K562 (cell line): ENCODE measurements around the gene FTO. TPM values are rescaled to one million over a fixed set of nuclear protein-coding genes. Genes with fewer than 3 reads are reported as not detected.

Experiments
- ATAC-seq: fragments of 200-7000 bp; cut with Tn5 transposase; 3 replicates; pipeline ENCODE4 v1.9.1; 2020; ENCODE audit warnings: moderate library complexity
- BruUV-seq: library from RNA; stranded (reverse); fragments of 400-500 nt; replicated peaks from 2 replicates; lab custom pipeline; 2021; lab: Mats Ljungman, UMichigan
- CTCF ChIA-PET: fragments of 300-600 bp; formaldehyde crosslinking; extraction: SDS; loops from one replicate; lab custom pipeline; 2021; ENCODE audit warnings: low intra/inter-chr PET ratio; lab: Yijun Ruan, JAX
- POLR2A ChIA-PET: fragments of 300-600, 350-650 bp; sonication (Branson Sonifier 250); formaldehyde crosslinking; extraction: SDS; loops from one replicate; lab custom pipeline; 2021; ENCODE audit warnings: antibody characterized with exemption, inconsistent platforms; lab: Yijun Ruan, JAX
- DNase-seq, 4 experiments: peaks; one replicate each; pipeline versions ENCODE4 v3.0.0 to v3.0.0-alpha.2; 2011 to 2018; ENCODE audit warnings: low spot score in 3 of 4, mixed read lengths in 3 of 4; ENCODE audit errors: extremely low read depth in 1 of 4
- FAIRE-seq: peaks from 2 replicates; lab custom pipeline; 2011; peaks lifted over from hg19 to GRCh38; lab: Jason Lieb, UNC
- H2AFZ ChIP-seq: 2 replicates; pipeline ENCODE4 v1.6.0; 2011; ENCODE audit warnings: low read depth, low read length, control low read depth, inconsistent platforms
- H3K27ac ChIP-seq: fragments of 200-600 bp; 3 replicates; pipeline ENCODE4 v1.8.0; 2011; ENCODE audit warnings: low read depth, mild to moderate bottlenecking, control low read depth, inconsistent platforms, low read length, moderate library complexity, mixed read lengths; ENCODE audit errors: extremely low read depth
- H3K27me3 ChIP-seq, 2 experiments: fragments of 300-600 bp in 1 of 2; 2 replicates in 1 of 2; 3 replicates in 1 of 2; pipeline versions ENCODE4 v1.6.0 to v1.8.0; 2011; ENCODE audit warnings: inconsistent platforms in 2 of 2, low read length in 2 of 2, mild to moderate bottlenecking in 1 of 2, mixed read lengths in 1 of 2, moderate library complexity in 1 of 2; ENCODE audit not compliant: control insufficient read depth in 2 of 2, insufficient read depth in 2 of 2
- H3K36me3 ChIP-seq: fragments of 300-600 bp; 3 replicates; pipeline ENCODE4 v1.8.0; 2011; ENCODE audit warnings: mild to moderate bottlenecking, low read length, inconsistent platforms; ENCODE audit not compliant: control insufficient read depth, insufficient read depth
- H3K4me1 ChIP-seq, 2 experiments: fragments of 200-600 bp in 1 of 2; replicated peaks in 1 of 2; 2 replicates in 1 of 2; 3 replicates in 1 of 2; pipeline versions ENCODE4 v1.5.1 to v1.8.0; 2011; ENCODE audit warnings: inconsistent platforms in 2 of 2, low read length in 2 of 2, mild to moderate bottlenecking in 1 of 2, mixed read lengths in 1 of 2, moderate library complexity in 1 of 2; ENCODE audit not compliant: control insufficient read depth in 2 of 2, insufficient read depth in 2 of 2
- H3K4me2 ChIP-seq: 2 replicates; pipeline ENCODE4 v1.6.1; 2011; ENCODE audit warnings: low read length, control low read depth, inconsistent platforms, mixed read lengths; ENCODE audit not compliant: insufficient read depth
- H3K4me3 ChIP-seq: fragments of 200-600 bp; sonication (generic), shearing (Covaris generic); 2 replicates; pipeline ENCODE4 v1.5.1; 2016; ENCODE audit warnings: control low read depth, inconsistent platforms
- H3K79me2 ChIP-seq: fragments of 200-600 bp; 3 replicates; pipeline ENCODE4 v1.8.0; 2011; ENCODE audit warnings: low read length, inconsistent platforms; ENCODE audit not compliant: control insufficient read depth, insufficient read depth
- H3K9ac ChIP-seq, 2 experiments: 2 replicates each; pipeline versions ENCODE4 v1.6.0 to v1.6.1; 2011; ENCODE audit warnings: low read depth in 2 of 2, low read length in 2 of 2, control low read depth in 1 of 2, inconsistent platforms in 1 of 2, mild to moderate bottlenecking in 1 of 2, mixed read lengths in 1 of 2; ENCODE audit not compliant: insufficient read depth in 1 of 2
- H3K9me1 ChIP-seq: one replicate; pipeline ENCODE4 v1.6.0; 2011; ENCODE audit warnings: inconsistent platforms, mild to moderate bottlenecking, low read length, moderate library complexity; ENCODE audit not compliant: control insufficient read depth, insufficient read depth
- H3K9me3 ChIP-seq: replicated peaks from 2 replicates; pipeline ENCODE4 v1.5.1; 2011; ENCODE audit warnings: low read depth, low read length, inconsistent platforms; ENCODE audit not compliant: control insufficient read depth, insufficient read depth
- H4K20me1 ChIP-seq: replicated peaks from 2 replicates; pipeline ENCODE4 v1.6.1; 2011; ENCODE audit warnings: low read length, inconsistent platforms, mixed read lengths; ENCODE audit not compliant: control insufficient read depth, insufficient read depth
- GABPA ChIP-seq: fragments of 200-800 bp; sonication (Bioruptor generic); conservative IDR thresholded peaks from 2 replicates; pipeline ENCODE4 v1.6.1; 2016; ENCODE audit warnings: low read depth, missing genetic modification characterization, missing compliant biosample characterization
- NCOA2 ChIP-seq, 2 experiments: fragments of 450-650 bp; IDR thresholded peaks; 2 replicates each; pipeline ENCODE4 v1.6.1; 2018; ENCODE audit warnings: mild to moderate bottlenecking in 2 of 2, moderate library complexity in 1 of 2; ENCODE audit not compliant: partially characterized antibody in 2 of 2
- PTRF ChIP-seq: fragments of 450-650 bp; IDR thresholded peaks from 2 replicates; pipeline ENCODE4 v1.6.1; 2016; ENCODE audit warnings: mild to moderate bottlenecking, missing genetic modification characterization, missing compliant biosample characterization
- RBM17 ChIP-seq: fragments of 200-400 bp; formaldehyde crosslinking; IDR thresholded peaks from 2 replicates; pipeline ENCODE4 v1.6.1; 2017; ENCODE audit warnings: low read depth, mild to moderate bottlenecking, low read length, borderline replicate concordance
- TRIM28 ChIP-seq: fragments of 450-650 bp; IDR thresholded peaks from 2 replicates; pipeline ENCODE4 v1.6.1; 2017
- XRCC4 ChIP-seq: IDR thresholded peaks from one replicate; pipeline ENCODE4 v1.6.1; 2011; ENCODE audit not compliant: insufficient read depth, insufficient read length; ENCODE audit errors: extremely low read depth
- ZFP30 ChIP-seq: fragments of 250-450 bp; sonication (Bioruptor Pico); IDR thresholded peaks from 2 replicates; pipeline ENCODE4 v1.8.0; 2022; ENCODE audit warnings: moderate library complexity, mild to moderate bottlenecking, inconsistent platforms, borderline replicate concordance
- ZNF175 ChIP-seq: fragments of 200-800 bp; sonication (Bioruptor generic); IDR thresholded peaks from 2 replicates; pipeline ENCODE4 v1.6.1; 2016; ENCODE audit warnings: low read depth, mild to moderate bottlenecking, missing genetic modification characterization, missing compliant biosample characterization
- ZNF3 ChIP-seq: fragments of 250-450 bp; sonication (Bioruptor Pico); IDR thresholded peaks from 2 replicates; pipeline ENCODE4 v1.5.0; 2021; ENCODE audit warnings: mild to moderate bottlenecking, moderate library complexity
- ZNF717 ChIP-seq: fragments of 250-450 bp; sonication (Bioruptor Pico); IDR thresholded peaks from 2 replicates; pipeline ENCODE4 v1.5.0; 2021
- WGBS: fragments of 100-300 bp; shearing (Covaris generic); methylation state at CpG from one replicate; pipeline ENCODE4 v1.1.6; 2016; ENCODE audit warnings: low coverage, mixed read lengths; ENCODE audit not compliant: insufficient coverage; ENCODE audit errors: missing lambda C conversion rate; 5-methylcytosine and 5-hydroxymethylcytosine counted together
- in situ Hi-C: fragments of 300-500 bp; cut with MboI; formaldehyde crosslinking; loops from 4 replicates; pipeline ENCODE4 v1.15.0; 2018; ENCODE audit warnings: inconsistent platforms, mixed read lengths
- intact Hi-C: fragments of 100-400 bp; cut with micrococcal nuclease; formaldehyde crosslinking; loops from 2 replicates; pipeline ENCODE4 v1.14.2; 2022
- polyA plus RNA-seq, 8 experiments: library from polyadenylated mRNA; depleted of rRNA in 4 of 8; stranded (reverse) in 5 of 8; unstranded in 3 of 8; fragments of >200 nt; fragmentation: Nextera tagmentation in 2 of 8; fragmentation: Illumina TruSeq in 1 of 8; extraction: Ambion mirVana in 2 of 8; extraction: Trizol in 1 of 8; gene quantifications; 2 replicates each; pipeline versions ENCODE4 v1.2.1 to v1.2.3, GENCODE V29; 2011 to 2014; ENCODE audit warnings: inconsistent platforms in 1 of 8, missing spikeins in 1 of 8
- total RNA-seq, 7 experiments: library from RNA; depleted of rRNA in 6 of 7; stranded (reverse); fragments of >200 nt in 6 of 7; fragmentation: Illumina TruSeq in 2 of 7; extraction: Trizol in 2 of 7; gene quantifications; 2 replicates each; pipeline versions ENCODE4 v1.2.1 to v1.2.3, GENCODE V29; 2011 to 2021; ENCODE audit warnings: low replicate concordance in 1 of 7
- TF ChIP-seq, protein P1 (sequence below): fragments of 250-450 bp; sonication (Bioruptor Pico); IDR thresholded peaks from 2 replicates; pipeline ENCODE4 v1.8.0; 2021; ENCODE audit warnings: moderate library complexity, mild to moderate bottlenecking, inconsistent platforms
- TF ChIP-seq, protein P2 (sequence below): fragments of 250-450 bp; sonication (Bioruptor Pico); IDR thresholded peaks from 2 replicates; pipeline ENCODE4 v1.4.0; 2020

Gene FTO
- total and polyA plus RNA-seq, 9 of the 15 experiments (the other 6 are each of a cell fraction or from before 2014, with no cell fraction given), result 11.3 to 27.7 (median 25.5) TPM

DNA sequence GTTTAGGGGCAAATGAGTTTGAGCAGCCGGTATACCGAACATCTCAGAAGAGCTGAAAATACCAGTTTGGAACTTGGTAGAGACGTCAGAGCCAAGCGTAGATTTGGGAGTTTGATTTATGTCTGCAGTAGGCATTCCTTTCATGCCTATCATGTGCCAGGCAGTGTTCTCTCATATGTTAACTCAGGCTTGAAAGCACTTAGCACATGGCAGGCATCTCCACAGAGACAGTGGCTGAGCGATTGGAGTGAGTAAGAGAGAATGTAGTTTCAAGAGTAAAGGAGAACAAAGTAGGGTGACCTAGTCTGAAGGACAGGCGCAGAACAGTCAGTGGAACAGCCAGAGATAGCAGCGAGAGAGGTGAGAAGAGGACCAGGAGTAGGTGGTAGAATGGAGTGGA is 207.0 kb downstream of the FTO start:
- no peak for DNase-seq
- Histone ChIP-seq H3K36me3 (no peaks in the 10 kb centered on the region), H3K4me2 (no peak overlapping the region), H3K27ac (no peak overlapping the region), H3K4me3 (no peak overlapping the region), H2AFZ (no peak overlapping the region), H3K9me1 (no peaks in the 10 kb centered on the region), H3K4me1 (no peaks in the 10 kb centered on the region), H3K79me2 (no peaks in the 10 kb centered on the region), H3K27me3 (no peaks in the 10 kb centered on the region; a peak in 1 of 5 replicates), H4K20me1 (no peaks in the 10 kb centered on the region), H3K9ac (no peak overlapping the region), H3K9me3 (no peaks in the 10 kb centered on the region)
- ATAC-seq, result no peak
- FAIRE-seq, result no peak
- TF ChIP-seq, protein P1, sequence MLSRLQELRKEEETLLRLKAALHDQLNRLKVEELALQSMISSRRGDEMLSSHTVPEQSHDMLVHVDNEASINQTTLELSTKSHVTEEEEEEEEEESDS (CRISPR knock-in tag), result no peak
- TF ChIP-seq ZNF717 (CRISPR knock-in tag), result no peak
- CTCF ChIA-PET, result no interaction called here
- POLR2A ChIA-PET, result no interaction called here
- no TSS peak for BruUV-seq
- intact Hi-C loops (no loop called here), in situ Hi-C loops (no loop called here)
- WGBS, result 41% methylated on average over 7 of the region's 7 CpGs

DNA sequence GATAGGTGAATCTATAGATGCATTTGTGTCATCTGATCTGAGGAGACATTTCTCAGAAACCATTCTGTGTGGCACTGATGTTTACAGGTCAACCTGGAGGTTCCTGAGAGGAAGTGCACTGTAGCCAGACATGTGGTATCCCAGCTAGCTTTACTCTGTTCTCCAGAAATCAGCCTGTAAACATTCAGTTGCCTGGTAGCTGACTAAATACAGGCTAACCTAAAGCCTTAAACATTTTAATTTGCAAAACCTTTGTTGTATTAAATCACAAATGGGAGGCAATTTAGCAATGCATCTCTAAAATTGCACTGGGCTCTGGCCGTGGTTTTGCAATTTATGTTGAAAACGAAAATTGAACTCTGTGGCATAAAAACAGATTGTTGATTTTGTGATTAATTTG is 207.6 kb downstream of the FTO start:
- intact Hi-C loops, result no loop called here
- Histone ChIP-seq H3K9me3 (no peaks in the 10 kb centered on the region), H2AFZ (no peak overlapping the region), H3K9me1 (no peaks in the 10 kb centered on the region), H3K36me3 (no peaks in the 10 kb centered on the region), H3K27me3 (no peaks in the 10 kb centered on the region; a peak in 1 of 5 replicates), H3K4me1 (no peaks in the 10 kb centered on the region), H3K27ac (no peak overlapping the region), H3K79me2 (no peaks in the 10 kb centered on the region), H4K20me1 (no peaks in the 10 kb centered on the region), H3K9ac (no peak overlapping the region), H3K4me3 (no peak overlapping the region), H3K4me2 (no peak overlapping the region)
- BruUV-seq, result no TSS peak
- no peak for DNase-seq
- POLR2A ChIA-PET, result no interaction called here
- WGBS, result 8% methylated on average over 2 of the region's 2 CpGs
- CTCF ChIA-PET, result no interaction called here
- in situ Hi-C loops, result no loop called here
- TF ChIP-seq, protein P2, sequence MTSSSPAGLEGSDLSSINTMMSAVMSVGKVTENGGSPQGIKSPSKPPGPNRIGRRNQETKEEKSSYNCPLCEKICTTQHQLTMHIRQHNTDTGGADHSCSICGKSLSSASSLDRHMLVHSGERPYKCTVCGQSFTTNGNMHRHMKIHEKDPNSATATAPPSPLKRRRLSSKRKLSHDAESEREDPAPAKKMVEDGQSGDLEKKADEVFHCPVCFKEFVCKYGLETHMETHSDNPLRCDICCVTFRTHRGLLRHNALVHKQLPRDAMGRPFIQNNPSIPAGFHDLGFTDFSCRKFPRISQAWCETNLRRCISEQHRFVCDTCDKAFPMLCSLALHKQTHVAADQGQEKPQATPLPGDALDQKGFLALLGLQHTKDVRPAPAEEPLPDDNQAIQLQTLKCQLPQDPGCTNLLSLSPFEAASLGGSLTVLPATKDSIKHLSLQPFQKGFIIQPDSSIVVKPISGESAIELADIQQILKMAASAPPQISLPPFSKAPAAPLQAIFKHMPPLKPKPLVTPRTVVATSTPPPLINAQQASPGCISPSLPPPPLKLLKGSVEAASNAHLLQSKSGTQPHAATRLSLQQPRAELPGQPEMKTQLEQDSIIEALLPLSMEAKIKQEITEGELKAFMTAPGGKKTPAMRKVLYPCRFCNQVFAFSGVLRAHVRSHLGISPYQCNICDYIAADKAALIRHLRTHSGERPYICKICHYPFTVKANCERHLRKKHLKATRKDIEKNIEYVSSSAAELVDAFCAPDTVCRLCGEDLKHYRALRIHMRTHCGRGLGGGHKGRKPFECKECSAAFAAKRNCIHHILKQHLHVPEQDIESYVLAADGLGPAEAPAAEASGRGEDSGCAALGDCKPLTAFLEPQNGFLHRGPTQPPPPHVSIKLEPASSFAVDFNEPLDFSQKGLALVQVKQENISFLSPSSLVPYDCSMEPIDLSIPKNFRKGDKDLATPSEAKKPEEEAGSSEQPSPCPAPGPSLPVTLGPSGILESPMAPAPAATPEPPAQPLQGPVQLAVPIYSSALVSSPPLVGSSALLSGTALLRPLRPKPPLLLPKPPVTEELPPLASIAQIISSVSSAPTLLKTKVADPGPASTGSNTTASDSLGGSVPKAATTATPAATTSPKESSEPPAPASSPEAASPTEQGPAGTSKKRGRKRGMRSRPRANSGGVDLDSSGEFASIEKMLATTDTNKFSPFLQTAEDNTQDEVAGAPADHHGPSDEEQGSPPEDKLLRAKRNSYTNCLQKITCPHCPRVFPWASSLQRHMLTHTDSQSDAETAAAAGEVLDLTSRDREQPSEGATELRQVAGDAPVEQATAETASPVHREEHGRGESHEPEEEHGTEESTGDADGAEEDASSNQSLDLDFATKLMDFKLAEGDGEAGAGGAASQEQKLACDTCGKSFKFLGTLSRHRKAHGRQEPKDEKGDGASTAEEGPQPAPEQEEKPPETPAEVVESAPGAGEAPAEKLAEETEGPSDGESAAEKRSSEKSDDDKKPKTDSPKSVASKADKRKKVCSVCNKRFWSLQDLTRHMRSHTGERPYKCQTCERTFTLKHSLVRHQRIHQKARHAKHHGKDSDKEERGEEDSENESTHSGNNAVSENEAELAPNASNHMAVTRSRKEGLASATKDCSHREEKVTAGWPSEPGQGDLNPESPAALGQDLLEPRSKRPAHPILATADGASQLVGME, result no peak
- TF ChIP-seq RBM17 (no peak), ZNF175 (CRISPR knock-in tag) (no peak), NCOA2 (IDR thresholded peaks at IDR 0.05; ENCODE audit: partially characterized antibody in 2 of 2) (no peak), GABPA (tag) (no peak), ZFP30 (CRISPR knock-in tag) (no peak), PTRF (tag) (no peak), TRIM28 (no peak), XRCC4 (no peak), ZNF3 (no peak)
- no peak for ATAC-seq
- FAIRE-seq, result no peak
